ENCODE results near the gene SMARCAL1.

SMARCAL1 gene

DNA sequence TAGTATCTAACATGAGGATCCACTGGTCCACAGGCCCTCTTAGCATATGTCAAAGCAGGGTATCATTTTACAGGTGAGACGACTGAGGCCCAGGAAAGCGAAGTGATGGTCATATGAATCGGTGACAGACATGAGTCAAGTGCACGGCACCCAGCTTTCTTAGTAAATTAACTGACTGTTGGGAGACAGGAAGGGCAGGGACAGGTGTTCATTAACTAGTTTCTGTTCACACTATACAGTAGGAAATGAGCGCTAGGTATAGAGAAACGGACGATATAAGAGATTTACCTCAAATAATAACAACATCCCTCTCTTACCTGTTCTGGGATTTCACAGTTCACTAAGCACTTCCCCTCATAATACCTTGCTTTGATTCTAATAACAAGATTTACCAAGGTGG, 1.7 kb upstream of the SMARCAL1 start:
- TF ChIP-seq SIN3A (IDR thresholded peaks at IDR 0.05; ENCODE audit: borderline replicate concordance, insufficient read depth, low read length): no peak
- no peak for TF ChIP-seq TAF1 (IDR thresholded peaks at IDR 0.05; ENCODE audit: borderline replicate concordance, insufficient read depth, low read length)
- no peak for TF ChIP-seq POLR2AphosphoS5 (IDR thresholded peaks at IDR 0.05; ENCODE audit: low read depth, low read length)
- no peak for TF ChIP-seq REST (IDR thresholded peaks at IDR 0.05; ENCODE audit: insufficient read depth in 1 of 2, low read depth in 2 of 2, low read length in 2 of 2)
- TF ChIP-seq FOXP2 (optimal IDR thresholded peaks at IDR 0.05; ENCODE audit: borderline replicate concordance, extremely low read depth, extremely low read length, insufficient read depth): no peak

GRCh38 chr2:216413882-216414281, 1.6 kb downstream of the SMARCAL1 start:
- TF ChIP-seq REST (IDR thresholded peaks at IDR 0.05; ENCODE audit: insufficient read depth in 1 of 2, low read depth in 2 of 2, low read length in 2 of 2) (no peak), SIN3A (IDR thresholded peaks at IDR 0.05; ENCODE audit: borderline replicate concordance, insufficient read depth, low read length) (no peak), FOXP2 (optimal IDR thresholded peaks at IDR 0.05; ENCODE audit: borderline replicate concordance, extremely low read depth, extremely low read length, insufficient read depth) (no peak), TAF1 (IDR thresholded peaks at IDR 0.05; ENCODE audit: borderline replicate concordance, insufficient read depth, low read length) (no peak), POLR2AphosphoS5 (IDR thresholded peaks at IDR 0.05; ENCODE audit: low read depth, low read length) (no peak)

- TF ChIP-seq REST (IDR thresholded peaks at IDR 0.05; ENCODE audit: insufficient read depth in 1 of 2, low read depth in 2 of 2, low read length in 2 of 2) (no peak), FOXP2 (optimal IDR thresholded peaks at IDR 0.05; ENCODE audit: borderline replicate concordance, extremely low read depth, extremely low read length, insufficient read depth) (no peak), SIN3A (IDR thresholded peaks at IDR 0.05; ENCODE audit: borderline replicate concordance, insufficient read depth, low read length) (no peak), TAF1 (IDR thresholded peaks at IDR 0.05; ENCODE audit: borderline replicate concordance, insufficient read depth, low read length) (no peak), POLR2AphosphoS5 (IDR thresholded peaks at IDR 0.05; ENCODE audit: low read depth, low read length) (no peak)
These were observed 2.6 kb downstream of the SMARCAL1 start for GRCh38 chr2:216414772-216415319.

GRCh38 chr2:216415541-216415940, 3.3 kb downstream of the SMARCAL1 start:
- no peak for TF ChIP-seq FOXP2 (optimal IDR thresholded peaks at IDR 0.05; ENCODE audit: borderline replicate concordance, extremely low read depth, extremely low read length, insufficient read depth)
- no peak for TF ChIP-seq POLR2AphosphoS5 (IDR thresholded peaks at IDR 0.05; ENCODE audit: low read depth, low read length)
- no peak for TF ChIP-seq TAF1 (IDR thresholded peaks at IDR 0.05; ENCODE audit: borderline replicate concordance, insufficient read depth, low read length)
- TF ChIP-seq SIN3A (IDR thresholded peaks at IDR 0.05; ENCODE audit: borderline replicate concordance, insufficient read depth, low read length): no peak
- TF ChIP-seq REST (IDR thresholded peaks at IDR 0.05; ENCODE audit: insufficient read depth in 1 of 2, low read depth in 2 of 2, low read length in 2 of 2): no peak

Data from PFSK-1 (cell line).